GM13977 (cell line): ENCODE results near the gene SAMD11.
"Not testable (repeated sequence)": the region's sequence is repeated elsewhere in the genome, so short reads cannot be mapped to it uniquely, and the experiment has no call there.

Experiments used
- DNase-seq: peaks from one replicate; pipeline ENCODE4 v3.0.0; 2012; ENCODE audit warnings: low spot score
- CTCF ChIP-seq: IDR thresholded peaks from 2 replicates; pipeline ENCODE4 v1.5.1; 2012; ENCODE audit warnings: mild to moderate bottlenecking, control low read depth; ENCODE audit not compliant: insufficient read depth; ENCODE audit errors: extremely low read depth, missing control alignments
- in situ Hi-C: fragments of 300-500 bp; cut with MboI; formaldehyde crosslinking; loops from one replicate; pipeline ENCODE4 v1.12.0; 2022; ENCODE audit warnings: low sequenced_read_pairs, low pct_unique_long_range_greater_than_20kb, mixed read lengths, inconsistent platforms; ENCODE audit not compliant: unreplicated experiment

Gene SAMD11

GRCh38 chr1:975896-976683 is 52.4 kb downstream of the SAMD11 start:
- peak; percentile 87 for TF ChIP-seq CTCF
- peak; percentile 93 for DNase-seq
- in situ Hi-C loops = loop anchor here (10.0 kb wide), 1 partner anchor 81 kb away; no protein-coding TSS in a partner anchor

- not testable (repeated sequence) for DNase-seq
- in situ Hi-C loops = loop anchor here (10.0 kb wide), 1 partner anchor 82 kb away; no protein-coding TSS in a partner anchor
Measured at GRCh38 chr1:976791-977190, 53.1 kb downstream of the SAMD11 start.

GRCh38 chr1:978069-978834 is 54.5 kb downstream of the SAMD11 start:
- no peak for DNase-seq
- in situ Hi-C loops = loop anchor here (10.0 kb wide), 1 partner anchor 83 kb away; no protein-coding TSS in a partner anchor
- TF ChIP-seq CTCF = no peak

- in situ Hi-C loops = loop anchor here (10.0 kb wide), 1 partner anchor 84 kb away; no protein-coding TSS in a partner anchor
- DNase-seq = no peak
- no peak for TF ChIP-seq CTCF
Measured at GRCh38 chr1:978835-979743, 55.4 kb downstream of the SAMD11 start.

GRCh38 chr1:979744-980072 is 56.0 kb downstream of the SAMD11 start:
- DNase-seq = no peak
- TF ChIP-seq CTCF = no peak
- in situ Hi-C loops = loop anchor here (10.0 kb wide), 1 partner anchor 85 kb away; no protein-coding TSS in a partner anchor

GRCh38 chr1:980137-980571 is 56.4 kb downstream of the SAMD11 start:
- no peak for TF ChIP-seq CTCF
- DNase-seq = no peak
- in situ Hi-C loops = no loop called here
